Activated CD8-positive, alpha-beta T cell treated with anti-CD3 and anti-CD28 coated beads for 36 hours (primary cell): ENCODE results near the gene ST8SIA6. TPM values are rescaled to one million over a fixed set of nuclear protein-coding genes. Genes with fewer than 3 reads are reported as not detected.
"Not testable (repeated sequence)": the region's sequence is repeated elsewhere in the genome, so short reads cannot be mapped to it uniquely, and the experiment has no call there.

ENCODE experiments used
- ATAC-seq: fragments of 200-7000 bp; cut with Tn5 transposase; one replicate; pipeline ENCODE4 v1.10.0; 2021; ENCODE audit warnings: mild to moderate bottlenecking, moderate library complexity
- CTCF ChIA-PET: fragments of 350-600 bp; sonication (Branson Sonifier 250); formaldehyde crosslinking; loops from one replicate; lab custom pipeline; 2021; ENCODE audit warnings: antibody characterized with exemption; lab: Charles Lee
- POLR2A ChIA-PET: fragments of 350-600 bp; sonication (Branson Sonifier 250); formaldehyde crosslinking; loops from one replicate; lab custom pipeline; 2021; ENCODE audit warnings: antibody characterized with exemption; lab: Charles Lee
- DNase-seq: peaks from one replicate; pipeline ENCODE4 v3.0.0-alpha.2; 2020
- H3K27ac Mint-ChIP-seq: one replicate; pipeline ENCODE4 v1.8.0; 2021; ENCODE audit warnings: mild to moderate bottlenecking, mixed read lengths
- H3K27me3 Mint-ChIP-seq: one replicate; pipeline ENCODE4 v1.8.0; 2021; ENCODE audit warnings: mixed read lengths
- H3K36me3 Mint-ChIP-seq: one replicate; pipeline ENCODE4 v1.8.0; 2021; ENCODE audit warnings: low read depth, mixed read lengths
- H3K4me1 Mint-ChIP-seq: one replicate; pipeline ENCODE4 v1.8.0; 2021; ENCODE audit warnings: low read depth, mixed read lengths
- H3K4me3 Mint-ChIP-seq: one replicate; pipeline ENCODE4 v1.8.0; 2021; ENCODE audit warnings: mild to moderate bottlenecking, moderate library complexity, mixed read lengths
- H3K9me3 Mint-ChIP-seq: one replicate; pipeline ENCODE4 v1.8.0; 2021; ENCODE audit warnings: mixed read lengths
- intact Hi-C: fragments of 100-400 bp; cut with micrococcal nuclease; formaldehyde crosslinking; loops from one replicate; pipeline ENCODE4 v1.10.0; 2022
- total RNA-seq, 2 experiments: library from RNA; stranded (reverse); gene quantifications; one replicate each; pipeline ENCODE4 v1.2.3, GENCODE V29; 2021
- TF ChIP-seq, protein P1 (sequence below): fragments of 200-600 bp; IDR thresholded peaks from one replicate; pipeline ENCODE4 v1.8.0; 2022; ENCODE audit warnings: antibody characterized with exemption, mild to moderate bottlenecking

ST8SIA6 gene
- total RNA-seq, 2 experiments from 2014 or later = not detected

- TF ChIP-seq, protein P1, sequence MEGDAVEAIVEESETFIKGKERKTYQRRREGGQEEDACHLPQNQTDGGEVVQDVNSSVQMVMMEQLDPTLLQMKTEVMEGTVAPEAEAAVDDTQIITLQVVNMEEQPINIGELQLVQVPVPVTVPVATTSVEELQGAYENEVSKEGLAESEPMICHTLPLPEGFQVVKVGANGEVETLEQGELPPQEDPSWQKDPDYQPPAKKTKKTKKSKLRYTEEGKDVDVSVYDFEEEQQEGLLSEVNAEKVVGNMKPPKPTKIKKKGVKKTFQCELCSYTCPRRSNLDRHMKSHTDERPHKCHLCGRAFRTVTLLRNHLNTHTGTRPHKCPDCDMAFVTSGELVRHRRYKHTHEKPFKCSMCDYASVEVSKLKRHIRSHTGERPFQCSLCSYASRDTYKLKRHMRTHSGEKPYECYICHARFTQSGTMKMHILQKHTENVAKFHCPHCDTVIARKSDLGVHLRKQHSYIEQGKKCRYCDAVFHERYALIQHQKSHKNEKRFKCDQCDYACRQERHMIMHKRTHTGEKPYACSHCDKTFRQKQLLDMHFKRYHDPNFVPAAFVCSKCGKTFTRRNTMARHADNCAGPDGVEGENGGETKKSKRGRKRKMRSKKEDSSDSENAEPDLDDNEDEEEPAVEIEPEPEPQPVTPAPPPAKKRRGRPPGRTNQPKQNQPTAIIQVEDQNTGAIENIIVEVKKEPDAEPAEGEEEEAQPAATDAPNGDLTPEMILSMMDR = no peak
- Mint-ChIP-seq H3K36me3 (peaks cover 6% of the 10 kb centered on the region), H3K27ac (no peak overlapping the region), H3K4me1 (peaks cover 12% of the 10 kb centered on the region), H3K27me3 (peaks cover 20% of the 10 kb centered on the region), H3K9me3 (peaks cover 9% of the 10 kb centered on the region), H3K4me3 (no peak overlapping the region)
- POLR2A ChIA-PET = interaction anchor here (0.7 kb wide), 1 partner anchor 9 kb away, joined by 3 read pairs; no protein-coding TSS in a partner anchor
- CTCF ChIA-PET = interaction anchor here (2.0 kb wide), 2 partner anchors 15 to 616 kb away, joined by 4 to 8 read pairs; no protein-coding TSS in a partner anchor
- intact Hi-C loops = no loop called here
- DNase-seq (peak; percentile 37), ATAC-seq (peak; percentile 96)
Measured at GRCh38 chr10:17443707-17444387, 10.5 kb downstream of the ST8SIA6 start.

DNA sequence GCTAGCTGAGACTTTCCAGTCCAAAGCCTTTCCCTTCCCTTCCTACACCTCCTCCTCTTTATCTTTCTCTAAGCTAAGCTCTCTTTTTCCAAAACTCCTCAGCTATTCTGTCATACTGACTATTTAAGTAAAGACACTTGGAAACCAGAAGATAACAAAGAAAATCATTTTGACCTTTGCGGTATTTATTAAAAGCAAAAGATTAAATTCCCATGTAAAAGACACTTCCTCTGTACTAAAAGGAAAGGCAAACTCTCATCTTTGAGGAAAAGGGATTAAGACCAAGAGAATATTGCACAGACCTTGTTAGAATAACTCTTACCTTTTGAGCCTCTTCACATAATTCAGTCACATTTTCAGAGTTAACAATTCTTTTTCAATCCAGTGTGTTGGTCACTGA lies 15.8 kb downstream of the ST8SIA6 start:
- DNase-seq (no peak), ATAC-seq (no peak)
- H3K9me3 Mint-ChIP-seq = no peaks in the 10 kb centered on the region
- CTCF ChIA-PET = interaction anchor here (1.0 to 1.4 kb wide), 2 partner anchors 15 to 148 kb away, joined by 4 to 5 read pairs; partner anchors contain the start of gene ST8SIA6
- H3K36me3 Mint-ChIP-seq = no peaks in the 10 kb centered on the region
- POLR2A ChIA-PET = no interaction called here
- H3K27me3 Mint-ChIP-seq = peaks cover 5% of the 10 kb centered on the region
- intact Hi-C loops = no loop called here
- H3K4me3 Mint-ChIP-seq = no peak overlapping the region
- no peak overlapping the region for H3K27ac Mint-ChIP-seq
- TF ChIP-seq, protein P1 = no peak
- peaks cover 2% of the 10 kb centered on the region for H3K4me1 Mint-ChIP-seq

- H3K4me1 Mint-ChIP-seq, ATAC-seq, DNase-seq, intact Hi-C loops, H3K36me3 Mint-ChIP-seq, H3K4me3 Mint-ChIP-seq, H3K9me3 Mint-ChIP-seq, H3K27me3 Mint-ChIP-seq, CTCF ChIA-PET, H3K27ac Mint-ChIP-seq, POLR2A ChIA-PET: not testable (repeated sequence)
Measured at GRCh38 chr10:17436578-17436977, 17.8 kb downstream of the ST8SIA6 start.

DNA sequence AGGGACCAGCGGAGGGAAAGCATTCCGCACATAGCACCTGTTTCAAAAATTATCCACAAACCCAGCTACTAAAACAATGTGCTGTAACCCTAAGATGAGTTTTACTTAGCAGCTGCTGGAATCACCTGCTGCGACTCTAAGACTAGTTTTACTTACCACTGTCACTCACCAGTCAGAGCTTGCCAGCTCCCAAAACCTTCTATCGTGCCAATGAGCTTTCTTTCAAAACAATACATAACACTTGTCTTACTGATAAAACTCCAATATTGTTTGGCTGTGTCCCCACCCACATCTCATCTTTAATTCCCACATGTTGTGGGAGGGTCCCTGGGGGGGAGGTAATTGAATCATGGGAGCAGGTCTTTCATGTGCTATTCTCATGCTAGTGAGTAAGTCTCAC lies 18.4 kb downstream of the ST8SIA6 start:
- ChIA-PET CTCF (interaction anchor here (1.0 kb wide), 1 partner anchor 146 kb away, joined by 4 read pairs; no protein-coding TSS in a partner anchor), POLR2A (no interaction called here)
- TF ChIP-seq, protein P1 = no peak
- no peak for ATAC-seq
- Mint-ChIP-seq H3K4me3 (no peak overlapping the region), H3K9me3 (no peaks in the 10 kb centered on the region), H3K36me3 (no peaks in the 10 kb centered on the region), H3K4me1 (peaks cover 4% of the 10 kb centered on the region), H3K27me3 (peaks cover 2% of the 10 kb centered on the region), H3K27ac (no peak overlapping the region)
- no peak for DNase-seq
- intact Hi-C loops = no loop called here

GRCh38 chr10:17435187-17435586 lies 19.2 kb downstream of the ST8SIA6 start:
- no peak for DNase-seq
- Mint-ChIP-seq H3K9me3 (no peaks in the 10 kb centered on the region), H3K36me3 (no peaks in the 10 kb centered on the region), H3K27me3 (peaks cover 2% of the 10 kb centered on the region), H3K4me1 (peaks cover 10% of the 10 kb centered on the region), H3K27ac (no peak overlapping the region), H3K4me3 (no peak overlapping the region)
- no peak for ATAC-seq
- ChIA-PET POLR2A (no interaction called here), CTCF (interaction anchor here (1.0 to 1.3 kb wide), 2 partner anchors 145 to 150 kb away, joined by 3 to 4 read pairs; no protein-coding TSS in a partner anchor)
- TF ChIP-seq, protein P1 = no peak
- intact Hi-C loops = no loop called here
